Measurements from ENCODE around the gene AK2.

AK2 gene

DNA sequence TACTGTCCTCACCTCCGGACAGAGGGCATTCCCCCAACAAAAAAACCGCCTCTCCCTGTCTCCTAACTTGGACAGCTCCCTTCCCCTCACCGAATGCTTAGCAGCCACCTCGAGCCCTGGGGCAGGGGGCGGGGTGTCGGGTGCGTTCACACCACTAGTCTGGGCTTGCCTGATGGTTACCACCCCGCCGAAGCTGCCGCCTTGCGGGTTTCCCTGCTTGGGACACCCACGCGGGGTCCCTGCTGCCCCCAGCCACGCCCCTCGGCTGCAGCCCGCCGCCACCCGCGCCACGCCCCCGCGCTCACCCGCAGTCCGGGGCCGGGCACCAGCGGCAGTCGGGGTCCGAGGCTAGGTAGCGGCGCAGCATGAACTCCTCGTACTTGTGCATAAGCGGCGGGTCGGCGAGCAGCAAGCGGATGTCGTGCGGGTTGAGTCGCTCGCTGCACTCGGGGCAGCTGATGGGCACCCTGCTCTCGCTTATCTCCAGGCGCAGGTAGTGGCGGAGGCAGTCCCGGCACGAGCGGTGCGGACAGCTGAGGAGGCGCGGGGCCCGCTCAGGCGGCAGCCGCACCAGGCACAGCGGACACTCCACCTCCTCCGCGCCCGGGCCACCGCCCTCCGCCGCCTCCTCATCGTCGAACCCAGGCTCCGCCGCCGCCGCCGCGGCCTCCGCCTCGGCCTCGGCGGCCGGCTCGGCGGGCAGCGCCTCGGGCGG lies 72.8 kb downstream of the AK2 start:
- Histone ChIP-seq H4K8ac (ENCODE audit: low read depth, low read length) (peak overlapping the region; percentile 24), H3K14ac (ENCODE audit: low read length) (peak overlapping the region; percentile 38), H3K27me3 (ENCODE audit: insufficient read depth, low read length) (no peaks in the 10 kb centered on the region), H3K9ac (ENCODE audit: low read length) (peak overlapping the region; percentile 71), H3K4me2 (ENCODE audit: low read length) (peak overlapping the region; percentile 96), H3K36me3 (ENCODE audit: control insufficient read depth in 1 of 2, insufficient read depth in 2 of 2, low read length in 2 of 2) (no peaks in the 10 kb centered on the region), H3K4me1 (ENCODE audit: control insufficient read depth in 1 of 2, insufficient read depth in 2 of 2, low read length in 2 of 2) (peaks cover 4 to 7% of the 10 kb centered on the region in 2 experiments), H4K12ac (ENCODE audit: low read depth, low read length) (no peak overlapping the region), H3K4ac (ENCODE audit: low read depth, low read length) (peak overlapping the region; percentile 56), H4K91ac (ENCODE audit: low read depth, low read length) (peak overlapping the region; percentile 69), H2AK5ac (ENCODE audit: low read length) (no peak overlapping the region), H3K9me3 (ENCODE audit: insufficient read depth, low read depth, low read length) (peaks cover 2% of the 10 kb centered on the region), H3K27ac (ENCODE audit: low read depth, low read length) (peak overlapping the region; percentile 46), H3K18ac (ENCODE audit: low read length) (peak overlapping the region; percentile 64), H2BK12ac (ENCODE audit: low read length) (peak overlapping the region; percentile 21), H2AFZ (ENCODE audit: insufficient read depth, low read length, poor library complexity) (peak overlapping the region; percentile 71), H2BK120ac (ENCODE audit: insufficient read depth, low read length, poor library complexity) (peak overlapping the region; percentile 40), H3K23ac (ENCODE audit: low read length) (no peak overlapping the region), H3K4me3 (ENCODE audit: low read depth, low read length) (peak overlapping the region; percentile 96), H2BK5ac (ENCODE audit: low read depth, low read length, poor library complexity) (peak overlapping the region; percentile 51), H3K79me2 (ENCODE audit: control insufficient read depth, insufficient read depth, low read length, poor library complexity) (peaks cover 8% of the 10 kb centered on the region), H3K79me1 (ENCODE audit: low read length) (peaks cover 8% of the 10 kb centered on the region)
- no CpG with 5 or more reads among the region's 78 CpGs for WGBS (ENCODE audit: extremely low coverage, insufficient coverage, insufficient read length)
- DNase-seq: peak; percentile 87

DNA sequence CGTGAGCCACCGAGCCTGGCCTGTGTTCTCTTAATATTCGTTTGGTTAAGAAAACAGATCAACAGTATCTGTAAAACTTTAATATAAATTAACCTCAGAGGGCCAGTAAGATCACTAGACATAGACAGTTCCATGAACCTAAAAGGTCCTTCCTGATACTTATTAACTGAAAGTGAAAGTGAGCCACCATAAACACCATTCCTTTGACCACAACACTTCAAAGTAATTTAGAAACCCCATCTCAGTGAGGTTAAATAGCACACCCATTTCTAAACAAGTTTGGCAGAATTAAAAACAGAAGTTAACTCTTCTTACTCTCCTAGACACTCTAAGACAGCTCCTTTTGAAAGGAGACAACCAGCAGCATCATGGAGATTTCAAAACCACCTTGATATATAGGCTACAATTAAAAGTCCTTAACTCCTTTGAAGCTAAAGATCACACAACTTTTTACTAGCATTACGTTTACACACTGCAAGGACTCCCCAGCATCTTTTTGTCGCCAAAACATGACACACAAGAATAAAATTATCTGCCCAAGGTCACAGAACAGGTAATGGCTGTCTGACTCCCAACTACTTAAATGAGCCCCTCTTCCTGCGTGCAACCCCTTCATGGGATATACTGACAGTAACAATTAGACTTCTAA lies 74.3 kb downstream of the AK2 start:
- H2AFZ ChIP-seq (ENCODE audit: insufficient read depth, low read length, poor library complexity): no peak overlapping the region
- no peaks in the 10 kb centered on the region for H3K36me3 ChIP-seq (ENCODE audit: control insufficient read depth in 1 of 2, insufficient read depth in 2 of 2, low read length in 2 of 2)
- no peak overlapping the region for H2BK120ac ChIP-seq (ENCODE audit: insufficient read depth, low read length, poor library complexity)
- no peak overlapping the region for H3K14ac ChIP-seq (ENCODE audit: low read length)
- peaks cover 8% of the 10 kb centered on the region for H3K79me2 ChIP-seq (ENCODE audit: control insufficient read depth, insufficient read depth, low read length, poor library complexity)
- peaks cover 2% of the 10 kb centered on the region for H3K9me3 ChIP-seq (ENCODE audit: insufficient read depth, low read depth, low read length)
- H3K23ac ChIP-seq (ENCODE audit: low read length): no peak overlapping the region
- peak overlapping the region; percentile 53 for H3K4me2 ChIP-seq (ENCODE audit: low read length)
- no peak overlapping the region for H3K9ac ChIP-seq (ENCODE audit: low read length)
- peak overlapping the region; percentile 27 for H3K4ac ChIP-seq (ENCODE audit: low read depth, low read length)
- H4K91ac ChIP-seq (ENCODE audit: low read depth, low read length): no peak overlapping the region
- no peak overlapping the region for H2BK5ac ChIP-seq (ENCODE audit: low read depth, low read length, poor library complexity)
- no peak overlapping the region for H4K12ac ChIP-seq (ENCODE audit: low read depth, low read length)
- no peaks in the 10 kb centered on the region for H3K27me3 ChIP-seq (ENCODE audit: insufficient read depth, low read length)
- H2AK5ac ChIP-seq (ENCODE audit: low read length): no peak overlapping the region
- H3K4me1 ChIP-seq (ENCODE audit: control insufficient read depth in 1 of 2, insufficient read depth in 2 of 2, low read length in 2 of 2): peaks cover 4 to 7% of the 10 kb centered on the region in 2 experiments
- peaks cover 8% of the 10 kb centered on the region for H3K79me1 ChIP-seq (ENCODE audit: low read length)
- no peak overlapping the region for H3K18ac ChIP-seq (ENCODE audit: low read length)
- no CpG with 5 or more reads among the region's 6 CpGs for WGBS (ENCODE audit: extremely low coverage, insufficient coverage, insufficient read length)
- no peak for DNase-seq
- H3K27ac ChIP-seq (ENCODE audit: low read depth, low read length): no peak overlapping the region
- H4K8ac ChIP-seq (ENCODE audit: low read depth, low read length): no peak overlapping the region
- H2BK12ac ChIP-seq (ENCODE audit: low read length): no peak overlapping the region
- no peak overlapping the region for H3K4me3 ChIP-seq (ENCODE audit: low read depth, low read length)

DNA sequence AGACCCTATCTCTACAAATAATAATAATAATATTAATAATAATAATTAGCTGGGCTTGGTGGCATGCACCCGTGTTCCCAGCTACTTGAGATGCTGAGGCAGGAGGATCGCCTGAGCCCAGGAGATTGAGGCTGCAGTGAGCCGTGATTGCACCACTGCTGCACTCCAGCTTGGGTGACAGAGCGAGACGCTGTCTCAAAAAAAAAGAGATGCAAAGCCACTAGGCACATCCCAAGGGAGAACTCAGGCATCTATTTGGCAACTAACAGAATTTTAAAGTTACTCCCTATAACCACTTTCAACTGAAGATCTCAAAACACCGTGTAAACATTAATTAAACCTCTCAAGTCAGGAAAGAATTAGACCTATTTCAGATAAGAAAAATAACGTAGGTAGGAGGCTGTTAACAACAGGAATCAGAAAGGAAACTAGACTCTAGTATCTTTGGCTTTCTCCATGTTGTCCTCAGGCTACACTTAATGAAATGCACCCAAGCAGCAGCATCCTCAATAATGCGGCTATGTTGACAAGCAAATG lies 75.8 kb downstream of the AK2 start:
- WGBS (ENCODE audit: extremely low coverage, insufficient coverage, insufficient read length): no CpG with 5 or more reads among the region's 8 CpGs
- no peak overlapping the region for H3K18ac ChIP-seq (ENCODE audit: low read length)

DNA sequence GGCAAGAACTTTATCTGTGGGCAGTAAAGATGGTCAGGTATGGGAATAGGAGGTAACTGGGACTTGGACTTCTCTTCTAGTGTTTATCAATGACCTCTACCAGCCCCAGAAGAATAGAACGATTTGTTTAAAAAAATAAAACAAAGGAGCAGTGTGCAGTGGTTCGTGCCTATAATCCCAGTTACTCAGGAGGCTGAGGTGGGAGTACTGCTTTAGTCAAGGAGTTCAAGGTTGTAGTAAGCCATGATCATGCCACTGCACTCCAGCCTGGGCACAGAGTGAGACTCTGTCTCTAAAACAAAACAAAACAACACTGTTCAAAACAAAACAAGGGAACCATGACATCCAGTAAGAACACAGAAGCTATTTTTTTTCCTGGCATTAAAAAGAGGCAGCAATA lies 76.3 kb downstream of the AK2 start:
- H2BK12ac ChIP-seq (ENCODE audit: low read length): no peak overlapping the region
- WGBS (ENCODE audit: extremely low coverage, insufficient coverage, insufficient read length): no CpG with 5 or more reads among the region's 2 CpGs
- no peak overlapping the region for H3K4me3 ChIP-seq (ENCODE audit: low read depth, low read length)

More for the DNA sequence above, 75.8 kb downstream of the AK2 start:
- Histone ChIP-seq H3K9me3 (ENCODE audit: insufficient read depth, low read depth, low read length) (peaks cover 2% of the 10 kb centered on the region), H3K23ac (ENCODE audit: low read length) (no peak overlapping the region), H2BK12ac (ENCODE audit: low read length) (no peak overlapping the region), H3K4ac (ENCODE audit: low read depth, low read length) (no peak overlapping the region), H4K8ac (ENCODE audit: low read depth, low read length) (no peak overlapping the region), H2AK5ac (ENCODE audit: low read length) (no peak overlapping the region), H3K4me2 (ENCODE audit: low read length) (no peak overlapping the region), H2BK5ac (ENCODE audit: low read depth, low read length, poor library complexity) (no peak overlapping the region), H3K4me3 (ENCODE audit: low read depth, low read length) (no peak overlapping the region), H3K27ac (ENCODE audit: low read depth, low read length) (no peak overlapping the region), H3K4me1 (ENCODE audit: control insufficient read depth in 1 of 2, insufficient read depth in 2 of 2, low read length in 2 of 2) (peaks cover 4 to 7% of the 10 kb centered on the region in 2 experiments), H4K91ac (ENCODE audit: low read depth, low read length) (no peak overlapping the region), H2BK120ac (ENCODE audit: insufficient read depth, low read length, poor library complexity) (no peak overlapping the region), H3K9ac (ENCODE audit: low read length) (no peak overlapping the region), H3K36me3 (ENCODE audit: control insufficient read depth in 1 of 2, insufficient read depth in 2 of 2, low read length in 2 of 2) (no peaks in the 10 kb centered on the region), H2AFZ (ENCODE audit: insufficient read depth, low read length, poor library complexity) (no peak overlapping the region), H4K12ac (ENCODE audit: low read depth, low read length) (no peak overlapping the region), H3K79me1 (ENCODE audit: low read length) (peaks cover 8% of the 10 kb centered on the region), H3K14ac (ENCODE audit: low read length) (no peak overlapping the region), H3K27me3 (ENCODE audit: insufficient read depth, low read length) (no peaks in the 10 kb centered on the region), H3K79me2 (ENCODE audit: control insufficient read depth, insufficient read depth, low read length, poor library complexity) (peaks cover 8% of the 10 kb centered on the region)
- no peak for DNase-seq

More for the DNA sequence above, 76.3 kb downstream of the AK2 start:
- Histone ChIP-seq H3K18ac (ENCODE audit: low read length) (no peak overlapping the region), H3K79me1 (ENCODE audit: low read length) (peaks cover 8% of the 10 kb centered on the region), H3K4me1 (ENCODE audit: control insufficient read depth in 1 of 2, insufficient read depth in 2 of 2, low read length in 2 of 2) (peaks cover 4 to 7% of the 10 kb centered on the region in 2 experiments), H4K12ac (ENCODE audit: low read depth, low read length) (no peak overlapping the region), H2BK5ac (ENCODE audit: low read depth, low read length, poor library complexity) (no peak overlapping the region), H3K27ac (ENCODE audit: low read depth, low read length) (no peak overlapping the region), H2AFZ (ENCODE audit: insufficient read depth, low read length, poor library complexity) (no peak overlapping the region), H4K8ac (ENCODE audit: low read depth, low read length) (no peak overlapping the region), H3K14ac (ENCODE audit: low read length) (no peak overlapping the region), H2AK5ac (ENCODE audit: low read length) (no peak overlapping the region), H3K4me2 (ENCODE audit: low read length) (no peak overlapping the region), H3K23ac (ENCODE audit: low read length) (no peak overlapping the region), H3K9me3 (ENCODE audit: insufficient read depth, low read depth, low read length) (peaks cover 2% of the 10 kb centered on the region), H3K27me3 (ENCODE audit: insufficient read depth, low read length) (no peaks in the 10 kb centered on the region), H3K79me2 (ENCODE audit: control insufficient read depth, insufficient read depth, low read length, poor library complexity) (peaks cover 8% of the 10 kb centered on the region), H3K9ac (ENCODE audit: low read length) (no peak overlapping the region), H4K91ac (ENCODE audit: low read depth, low read length) (no peak overlapping the region), H3K36me3 (ENCODE audit: control insufficient read depth in 1 of 2, insufficient read depth in 2 of 2, low read length in 2 of 2) (no peaks in the 10 kb centered on the region), H2BK120ac (ENCODE audit: insufficient read depth, low read length, poor library complexity) (no peak overlapping the region), H3K4ac (ENCODE audit: low read depth, low read length) (peak overlapping the region; percentile 37)
- DNase-seq: no peak

All from trophoblast cell (in vitro differentiated cells and primary cell).